HepG2 (cell line): ENCODE data around the gene GNAL. TPM values are rescaled to one million over a fixed set of nuclear protein-coding genes. Genes with fewer than 3 reads are reported as not detected.

Experiments
- AFF4 ChIP-seq: sonication (generic); formaldehyde crosslinking; IDR thresholded peaks from 2 replicates; pipeline ENCODE4 v1.4.0; 2020; ENCODE audit warnings: missing genetic modification reagents
- CENPT ChIP-seq: sonication (generic); formaldehyde crosslinking; IDR thresholded peaks from 2 replicates; pipeline ENCODE4 v1.8.0; 2022; ENCODE audit warnings: low read depth, mild to moderate bottlenecking, moderate library complexity, missing genetic modification reagents
- ERF ChIP-seq: IDR thresholded peaks from 2 replicates; pipeline ENCODE4 v1.6.1; 2018; ENCODE audit warnings: missing biosample characterization, missing genetic modification reagents
- NFE2L2 ChIP-seq: fragments of 150-350 bp; IDR thresholded peaks from 2 replicates; pipeline ENCODE4 v1.6.1; 2014; ENCODE audit warnings: low read length
- NR1H2 ChIP-seq: sonication (generic); formaldehyde crosslinking; IDR thresholded peaks from 2 replicates; pipeline ENCODE4 v1.8.1; 2022; ENCODE audit warnings: low read depth, missing genetic modification reagents, borderline replicate concordance
- RORA ChIP-seq: sonication (generic); formaldehyde crosslinking; IDR thresholded peaks from 2 replicates; pipeline ENCODE4 v1.5.0; 2020; ENCODE audit warnings: mild to moderate bottlenecking, missing genetic modification reagents, moderate library complexity
- SMAD9 ChIP-seq: sonication (generic); formaldehyde crosslinking; IDR thresholded peaks from 2 replicates; pipeline ENCODE4 v1.5.1; 2020; ENCODE audit warnings: mild to moderate bottlenecking, missing genetic modification reagents
- ZBTB10 ChIP-seq: sonication (generic); formaldehyde crosslinking; IDR thresholded peaks from 2 replicates; pipeline ENCODE4 v1.4.0; 2020; ENCODE audit warnings: missing genetic modification reagents, borderline replicate concordance
- ZFP91 ChIP-seq: sonication (generic); formaldehyde crosslinking; IDR thresholded peaks from 2 replicates; pipeline ENCODE4 v1.9.0; 2022; ENCODE audit warnings: missing genetic modification reagents, mild to moderate bottlenecking, borderline replicate concordance
- ZFYVE20 ChIP-seq: sonication (generic); formaldehyde crosslinking; IDR thresholded peaks from 2 replicates; pipeline ENCODE4 v1.8.0; 2023; ENCODE audit warnings: low read depth, mild to moderate bottlenecking, moderate library complexity, missing genetic modification reagents, borderline replicate concordance
- ZNF143 ChIP-seq: sonication (generic); formaldehyde crosslinking; IDR thresholded peaks from 2 replicates; pipeline ENCODE4 v1.4.0; 2020; ENCODE audit warnings: missing genetic modification reagents
- ZSCAN29 ChIP-seq: sonication (generic); formaldehyde crosslinking; conservative IDR thresholded peaks from 2 replicates; pipeline ENCODE4 v1.4.0; 2020; ENCODE audit warnings: mild to moderate bottlenecking, missing genetic modification reagents
- polyA plus RNA-seq, 8 experiments: library from polyadenylated mRNA; depleted of rRNA in 3 of 8; stranded (reverse) in 7 of 8; unstranded in 1 of 8; fragments of >200 nt; fragmentation: Illumina TruSeq in 4 of 8; extraction: Trizol in 4 of 8; gene quantifications; 2 replicates each; pipeline versions ENCODE4 v1.2.1 to v1.2.3, GENCODE V29; 2011 to 2016; ENCODE audit warnings: low read depth in 4 of 8, missing spikeins in 1 of 8, mixed read lengths in 1 of 8; ENCODE audit not compliant: insufficient read depth in 1 of 8
- total RNA-seq, 5 experiments: library from RNA; depleted of rRNA; stranded (reverse); fragments of >200 nt; fragmentation: Illumina TruSeq; extraction: Trizol; gene quantifications; 2 replicates each; pipeline ENCODE4 v1.2.3, GENCODE V29; 2016; ENCODE audit warnings: low read depth in 1 of 5
- TF ChIP-seq, protein P1 (sequence below), 2 experiments: fragments of 450-650 bp in 1 of 2; sonication (generic) in 1 of 2; formaldehyde crosslinking; IDR thresholded peaks; 2 replicates each; pipeline versions ENCODE4 v1.5.0 to v1.8.0; 2020 to 2022; ENCODE audit warnings: mild to moderate bottlenecking in 1 of 2, missing genetic modification reagents in 1 of 2
- TF ChIP-seq, protein P2 (sequence below): sonication (generic); formaldehyde crosslinking; IDR thresholded peaks from 2 replicates; pipeline ENCODE4 v1.5.0; 2020; ENCODE audit warnings: missing genetic modification reagents

Gene GNAL
- total and polyA plus RNA-seq, 2 of the 13 experiments (the other 11 are each of a cell fraction or from before 2014, with no cell fraction given), result 0.87 to 1.4 TPM

- TF ChIP-seq ZFYVE20 (CRISPR knock-in tag), result no peak
- peak; percentile 52 for TF ChIP-seq ZFP91 (CRISPR knock-in tag)
- TF ChIP-seq CENPT (CRISPR knock-in tag), result no peak
- TF ChIP-seq ZBTB10 (CRISPR knock-in tag), result no peak
- no peak for TF ChIP-seq ZSCAN29 (CRISPR knock-in tag)
- TF ChIP-seq, protein P1, sequence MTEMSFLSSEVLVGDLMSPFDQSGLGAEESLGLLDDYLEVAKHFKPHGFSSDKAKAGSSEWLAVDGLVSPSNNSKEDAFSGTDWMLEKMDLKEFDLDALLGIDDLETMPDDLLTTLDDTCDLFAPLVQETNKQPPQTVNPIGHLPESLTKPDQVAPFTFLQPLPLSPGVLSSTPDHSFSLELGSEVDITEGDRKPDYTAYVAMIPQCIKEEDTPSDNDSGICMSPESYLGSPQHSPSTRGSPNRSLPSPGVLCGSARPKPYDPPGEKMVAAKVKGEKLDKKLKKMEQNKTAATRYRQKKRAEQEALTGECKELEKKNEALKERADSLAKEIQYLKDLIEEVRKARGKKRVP (CRISPR knock-in tag; IDR thresholded peaks at IDR 0.05), result no peak
- no peak for TF ChIP-seq NFE2L2
- TF ChIP-seq, protein P2, sequence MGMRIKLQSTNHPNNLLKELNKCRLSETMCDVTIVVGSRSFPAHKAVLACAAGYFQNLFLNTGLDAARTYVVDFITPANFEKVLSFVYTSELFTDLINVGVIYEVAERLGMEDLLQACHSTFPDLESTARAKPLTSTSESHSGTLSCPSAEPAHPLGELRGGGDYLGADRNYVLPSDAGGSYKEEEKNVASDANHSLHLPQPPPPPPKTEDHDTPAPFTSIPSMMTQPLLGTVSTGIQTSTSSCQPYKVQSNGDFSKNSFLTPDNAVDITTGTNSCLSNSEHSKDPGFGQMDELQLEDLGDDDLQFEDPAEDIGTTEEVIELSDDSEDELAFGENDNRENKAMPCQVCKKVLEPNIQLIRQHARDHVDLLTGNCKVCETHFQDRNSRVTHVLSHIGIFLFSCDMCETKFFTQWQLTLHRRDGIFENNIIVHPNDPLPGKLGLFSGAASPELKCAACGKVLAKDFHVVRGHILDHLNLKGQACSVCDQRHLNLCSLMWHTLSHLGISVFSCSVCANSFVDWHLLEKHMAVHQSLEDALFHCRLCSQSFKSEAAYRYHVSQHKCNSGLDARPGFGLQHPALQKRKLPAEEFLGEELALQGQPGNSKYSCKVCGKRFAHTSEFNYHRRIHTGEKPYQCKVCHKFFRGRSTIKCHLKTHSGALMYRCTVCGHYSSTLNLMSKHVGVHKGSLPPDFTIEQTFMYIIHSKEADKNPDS (CRISPR knock-in tag), result no peak
- no peak for TF ChIP-seq ZNF143 (CRISPR knock-in tag)
- TF ChIP-seq SMAD9 (CRISPR knock-in tag), result no peak
- no peak for TF ChIP-seq AFF4
- TF ChIP-seq RORA (CRISPR knock-in tag), result no peak
- no peak for TF ChIP-seq NR1H2 (CRISPR knock-in tag)
- TF ChIP-seq ERF (CRISPR knock-in tag), result no peak
These were observed at the start of gene GNAL (continued) for GRCh38 chr18:11688972-11689668.
